ENCODE data around the gene CCDC167. TPM values are rescaled to one million over a fixed set of nuclear protein-coding genes. Genes with fewer than 3 reads are reported as not detected.

Gene CCDC167
- total RNA-seq, 1 donor from 2014 or later, result 10.4 TPM

GRCh38 chr6:37492991-37493660 is 6.6 kb downstream of the CCDC167 start:
- no peak for DNase-seq (ENCODE audit: low spot score)
- intact Hi-C loops (cut with DNase I), result no loop called here
- ATAC-seq, result no peak

DNA sequence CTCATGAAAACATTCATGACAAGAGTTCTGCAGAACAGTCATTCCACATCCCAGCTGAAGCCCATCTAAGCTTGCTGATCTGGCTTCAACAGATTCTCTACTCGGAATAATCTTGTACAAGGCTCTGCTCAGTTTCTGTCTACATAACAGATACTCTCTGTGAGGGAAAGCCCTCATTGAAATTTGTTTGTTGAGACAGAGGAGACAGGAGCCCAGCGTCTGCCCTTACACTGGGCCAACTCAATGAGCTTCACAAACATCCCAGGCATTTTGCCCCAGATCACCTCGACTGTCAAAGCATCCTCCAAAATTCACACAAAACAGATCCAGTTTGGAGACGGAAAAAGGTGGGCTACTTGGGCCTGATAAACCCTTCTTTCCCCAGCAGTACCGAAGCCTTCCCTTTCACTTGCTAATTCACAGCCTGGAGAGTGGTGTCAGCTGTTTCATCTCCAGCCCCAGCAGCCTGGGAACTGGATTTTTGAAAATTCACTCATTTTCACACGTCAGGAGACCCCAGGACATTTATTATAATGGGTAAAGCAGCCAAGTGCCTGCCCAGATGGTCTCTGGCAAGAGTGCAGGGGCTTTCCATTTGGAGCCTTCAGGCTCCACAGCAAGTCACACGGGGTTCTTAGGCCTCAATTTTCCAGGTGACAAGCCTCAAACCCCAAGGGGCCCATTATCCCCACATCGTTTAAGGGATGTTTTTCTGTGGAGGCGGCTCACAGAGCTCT is 7.3 kb downstream of the CCDC167 start:
- intact Hi-C loops (cut with DNase I), result no loop called here
- DNase-seq (ENCODE audit: low spot score), result no peak
- ATAC-seq, result no peak

- ATAC-seq (no peak), DNase-seq (ENCODE audit: low spot score) (no peak)
- intact Hi-C loops (cut with DNase I), result no loop called here
Observed at GRCh38 chr6:37491830-37492208, 7.9 kb downstream of the CCDC167 start.

- ATAC-seq (no peak), DNase-seq (ENCODE audit: low spot score) (peak; percentile 18)
- intact Hi-C loops (cut with DNase I), result no loop called here
Observed at GRCh38 chr6:37491171-37491829, 8.4 kb downstream of the CCDC167 start.

DNA sequence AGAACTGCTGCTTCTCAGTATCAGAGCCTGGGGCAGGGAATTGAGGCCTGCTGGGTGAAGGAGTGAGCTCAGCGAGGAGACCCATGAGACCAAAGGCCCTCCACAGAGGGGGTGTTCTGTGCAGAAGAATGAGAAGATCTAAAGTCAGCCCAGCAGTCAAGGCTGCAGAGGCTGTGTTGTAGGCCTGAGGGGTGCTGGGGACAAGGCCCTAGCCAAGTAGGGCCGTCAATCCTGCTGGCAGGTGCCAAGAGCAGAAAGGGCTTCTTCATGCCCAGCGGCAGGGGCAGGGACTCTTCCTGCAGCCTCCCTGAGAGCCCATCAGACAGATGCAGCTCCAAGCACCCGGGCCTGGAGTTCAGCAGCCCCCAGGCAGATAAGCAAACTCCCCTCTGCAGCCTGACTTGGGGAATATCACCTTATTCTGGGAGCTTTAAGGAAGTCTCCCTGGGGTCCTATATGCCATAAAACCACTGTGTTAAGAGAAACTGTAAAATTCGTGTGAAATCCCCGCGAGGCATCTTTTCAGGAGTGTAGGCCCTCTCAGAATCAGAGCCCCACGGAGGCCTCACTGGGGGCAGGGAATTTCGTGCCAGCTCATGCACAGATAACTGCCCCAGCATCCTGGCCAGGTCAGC is 9.0 kb downstream of the CCDC167 start:
- intact Hi-C loops (cut with DNase I), result no loop called here
- no peak for ATAC-seq

GRCh38 chr6:37489697-37490336 is 9.9 kb downstream of the CCDC167 start:
- ATAC-seq (no peak), DNase-seq (ENCODE audit: low spot score) (peak; percentile 61)
- intact Hi-C loops (cut with DNase I), result loop anchor here (10.0 kb wide), 2 partner anchors 75 to 205 kb away; partner anchors contain the start of gene MDGA1

More for the DNA sequence above, 9.0 kb downstream of the CCDC167 start:
- peak; percentile 42 for DNase-seq (ENCODE audit: low spot score)

DNA sequence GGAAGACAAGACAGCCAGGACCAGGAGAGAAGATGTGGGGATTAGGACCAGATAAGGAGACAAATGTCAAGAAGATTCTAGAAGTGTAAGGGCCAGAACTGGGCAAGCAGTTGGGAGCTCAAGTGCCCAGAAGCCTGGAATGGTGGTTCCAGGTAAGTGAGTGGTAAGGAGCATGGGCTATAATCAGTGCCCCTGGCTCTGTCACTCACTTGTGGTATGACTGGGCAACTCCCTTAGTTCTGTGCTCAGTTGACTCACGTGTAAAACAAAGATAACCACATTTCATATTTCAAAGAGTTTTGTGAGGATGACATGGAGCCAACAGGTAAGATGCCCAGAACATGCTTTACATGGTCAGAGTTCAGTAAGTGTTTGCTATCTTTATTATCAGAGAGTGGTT is 11.2 kb downstream of the CCDC167 start:
- intact Hi-C loops (cut with DNase I), result loop anchor here (10.0 kb wide), 2 partner anchors 76 to 206 kb away; partner anchors contain the start of gene MDGA1
- DNase-seq (ENCODE audit: low spot score), result no peak

DNA sequence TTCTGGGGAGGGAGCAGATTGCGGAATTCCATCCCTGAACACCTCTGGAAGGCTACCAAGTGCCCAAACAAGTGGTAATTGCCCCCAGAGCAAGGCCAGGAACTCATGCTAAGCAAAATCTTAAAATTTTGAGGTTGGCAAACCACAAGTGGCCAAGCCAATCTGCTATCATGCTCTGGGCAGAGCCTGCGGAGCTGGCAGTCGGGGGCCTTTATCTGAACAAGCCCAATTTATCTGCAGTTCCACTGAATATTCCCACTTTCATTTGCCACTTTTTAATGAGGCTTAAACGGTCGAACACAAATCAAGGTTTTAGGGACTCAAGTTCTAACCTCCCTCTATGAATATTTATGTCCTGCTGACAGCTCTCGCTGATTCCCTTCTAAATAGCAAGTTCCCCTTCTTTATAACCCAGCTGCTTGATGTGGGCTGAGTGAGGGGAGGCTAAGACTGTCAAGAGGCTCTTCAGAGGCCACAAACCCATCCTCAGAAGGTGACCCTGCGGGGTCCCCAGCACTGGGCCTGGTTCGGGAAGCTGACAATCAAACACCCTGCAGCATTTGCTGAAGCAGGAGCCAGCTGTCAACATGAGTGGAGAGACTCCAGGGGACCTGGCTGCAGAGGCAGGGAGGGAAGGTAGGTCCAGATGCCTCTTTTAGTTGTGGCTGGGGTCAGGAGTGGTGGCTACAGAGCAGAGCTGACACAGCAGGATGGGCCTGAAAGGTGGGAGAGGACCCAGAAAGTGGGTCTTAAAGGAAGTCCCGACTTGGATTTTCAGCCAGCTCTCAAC is 11.9 kb downstream of the CCDC167 start:
- DNase-seq (ENCODE audit: low spot score), result peak; percentile 43
- no peak for ATAC-seq
- intact Hi-C loops (cut with DNase I), result loop anchor here (10.0 kb wide), 2 partner anchors 77 to 207 kb away; partner anchors contain the start of gene MDGA1

More for the DNA sequence above, 11.2 kb downstream of the CCDC167 start:
- no peak for ATAC-seq

- intact Hi-C loops (cut with DNase I), result loop anchor here (10.0 kb wide), 2 partner anchors 79 to 209 kb away; partner anchors contain the start of gene MDGA1
- no peak for ATAC-seq
- peak; percentile 22 for DNase-seq (ENCODE audit: low spot score)
Observed at GRCh38 chr6:37486121-37486839, 13.4 kb downstream of the CCDC167 start.

GRCh38 chr6:37485291-37485702 is 14.4 kb downstream of the CCDC167 start:
- no peak for ATAC-seq
- intact Hi-C loops (cut with DNase I), result loop anchor here (10.0 kb wide), 2 partner anchors 80 to 210 kb away; partner anchors contain the start of gene MDGA1
- DNase-seq (ENCODE audit: low spot score), result peak; percentile 45

- no peak for ATAC-seq
- DNase-seq (ENCODE audit: low spot score), result peak; percentile 30
- intact Hi-C loops (cut with DNase I), result loop anchor here (10.0 kb wide), 2 partner anchors 80 to 210 kb away; partner anchors contain the start of gene MDGA1
Observed at GRCh38 chr6:37484786-37485170, 14.9 kb downstream of the CCDC167 start.

DNA sequence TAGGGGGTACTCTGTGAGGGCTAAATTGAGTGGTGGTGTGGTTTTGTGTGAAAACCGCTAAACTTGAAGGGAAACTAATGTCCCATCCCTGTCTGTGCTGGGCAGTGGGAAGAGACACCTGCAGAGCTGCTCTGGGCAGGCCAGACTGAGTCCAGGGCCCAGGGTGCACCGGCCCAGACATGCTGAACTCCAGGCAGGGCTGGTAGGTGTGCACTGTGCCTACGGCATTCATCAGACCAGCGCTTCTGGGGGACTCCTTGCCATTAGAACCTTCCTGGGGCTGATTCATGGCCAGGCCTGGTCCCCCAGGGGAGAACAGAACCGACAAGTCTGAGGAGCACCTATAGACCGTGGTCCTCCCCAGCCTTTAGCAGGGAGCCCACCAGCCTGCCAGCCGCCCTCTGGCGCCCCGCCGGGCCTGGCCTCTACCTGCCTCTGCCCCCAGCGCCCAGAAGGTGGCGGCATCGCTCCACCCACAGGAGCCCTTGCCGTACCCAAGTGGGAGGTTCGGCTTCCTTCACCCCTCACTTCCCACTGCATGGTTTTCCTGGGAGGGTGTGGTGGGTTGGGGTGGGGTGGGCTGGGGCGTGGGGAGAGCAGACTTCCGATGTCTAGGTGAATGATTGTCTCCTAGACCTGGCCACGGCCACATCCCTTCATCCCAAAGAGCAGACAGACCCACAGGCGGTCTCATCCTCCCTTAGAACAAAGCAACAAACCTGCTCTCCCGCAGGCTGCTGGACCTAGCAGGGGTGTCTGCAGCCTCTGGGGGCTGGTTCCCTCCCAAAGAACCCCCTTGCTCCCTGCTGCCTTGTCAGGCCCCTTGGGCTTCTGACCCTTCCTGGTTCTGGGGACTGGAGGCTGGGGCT is 15.5 kb downstream of the CCDC167 start:
- peak; percentile 64 for ATAC-seq
- peak; percentile 69 for DNase-seq (ENCODE audit: low spot score)
- intact Hi-C loops (cut with DNase I), result loop anchor here (10.0 kb wide), 2 partner anchors 81 to 211 kb away; partner anchors contain the start of gene MDGA1

DNA sequence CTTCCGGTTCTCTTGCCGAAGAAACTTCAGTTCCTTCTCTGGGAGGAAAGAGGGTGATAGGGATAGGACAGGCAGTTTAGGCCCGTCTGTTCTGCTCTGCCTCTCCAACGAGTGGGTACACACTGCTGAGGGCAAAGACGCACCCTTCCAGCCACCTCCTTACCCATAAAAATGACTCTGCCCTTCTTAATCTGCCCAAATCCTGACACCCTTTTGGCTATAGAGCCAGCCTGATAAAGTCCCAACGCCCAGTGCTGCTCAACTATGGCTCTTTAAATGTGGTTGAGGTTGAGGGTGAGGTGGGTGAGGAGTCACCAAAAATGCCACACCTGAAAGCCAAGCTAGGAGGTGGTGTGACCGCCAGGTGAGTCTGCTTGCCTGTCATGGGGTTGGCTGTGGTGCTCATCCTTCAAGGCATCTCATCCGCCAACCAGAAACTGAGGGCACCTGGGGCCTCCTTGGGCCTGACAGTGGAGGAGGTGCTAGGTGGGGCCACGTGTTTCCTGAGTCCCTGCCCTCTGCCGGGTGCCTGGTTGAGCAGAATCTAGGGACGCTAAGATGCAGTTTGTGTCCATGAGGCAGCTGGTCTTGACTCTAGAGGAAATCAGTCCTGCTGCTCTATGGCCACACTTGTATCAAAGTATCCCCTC is 16.3 kb downstream of the CCDC167 start:
- intact Hi-C loops (cut with DNase I), result loop anchor here (10.0 kb wide), 2 partner anchors 81 to 211 kb away; partner anchors contain the start of gene MDGA1
- ATAC-seq (no peak), DNase-seq (ENCODE audit: low spot score) (peak; percentile 42)

DNA sequence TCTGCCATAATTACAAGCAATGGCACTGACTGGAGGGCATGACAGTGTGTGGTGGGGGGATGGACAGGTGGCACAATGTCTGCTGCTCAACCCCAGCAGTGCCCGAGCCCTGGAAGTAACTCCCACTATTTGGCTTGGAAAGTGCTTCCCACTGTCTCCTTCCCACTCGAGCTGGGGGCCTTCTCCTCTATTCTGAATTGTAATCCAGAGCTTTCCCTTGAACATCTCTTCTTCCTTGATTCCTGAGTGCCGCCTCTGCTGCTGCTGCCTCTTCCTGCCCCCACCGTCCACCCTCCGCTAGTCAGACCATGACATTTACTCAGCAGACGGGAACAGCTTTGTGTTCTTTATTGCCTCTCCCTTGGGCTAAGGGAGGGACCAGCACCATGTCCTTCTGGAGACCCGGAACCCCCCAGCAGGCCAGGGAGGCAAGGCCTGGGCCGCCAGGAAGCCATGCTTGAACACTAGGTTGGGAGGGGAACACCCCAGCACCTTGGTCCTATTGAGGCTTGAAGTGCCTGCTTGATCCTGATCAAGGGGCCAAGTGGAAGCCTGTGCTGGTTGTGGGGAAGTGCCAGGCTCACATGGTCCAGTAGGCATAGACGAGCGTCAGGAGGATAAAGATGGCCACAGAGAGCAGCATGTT is 17.0 kb downstream of the CCDC167 start:
- intact Hi-C loops (cut with DNase I), result loop anchor here (10.0 kb wide), 2 partner anchors 82 to 212 kb away; partner anchors contain the start of gene MDGA1
- ATAC-seq (no peak), DNase-seq (ENCODE audit: low spot score) (peak; percentile 23)
